HG03432 (cell line): Measurements from ENCODE around the gene XXYLT1.

Experiments used
- ATAC-seq: cut with Tn5 transposase; IDR thresholded peaks from one replicate; pipeline ENCODE4 v1.9.1; 2021; ENCODE audit warnings: mild to moderate bottlenecking, moderate library complexity; ENCODE audit not compliant: unreplicated experiment

The XXYLT1 gene

DNA sequence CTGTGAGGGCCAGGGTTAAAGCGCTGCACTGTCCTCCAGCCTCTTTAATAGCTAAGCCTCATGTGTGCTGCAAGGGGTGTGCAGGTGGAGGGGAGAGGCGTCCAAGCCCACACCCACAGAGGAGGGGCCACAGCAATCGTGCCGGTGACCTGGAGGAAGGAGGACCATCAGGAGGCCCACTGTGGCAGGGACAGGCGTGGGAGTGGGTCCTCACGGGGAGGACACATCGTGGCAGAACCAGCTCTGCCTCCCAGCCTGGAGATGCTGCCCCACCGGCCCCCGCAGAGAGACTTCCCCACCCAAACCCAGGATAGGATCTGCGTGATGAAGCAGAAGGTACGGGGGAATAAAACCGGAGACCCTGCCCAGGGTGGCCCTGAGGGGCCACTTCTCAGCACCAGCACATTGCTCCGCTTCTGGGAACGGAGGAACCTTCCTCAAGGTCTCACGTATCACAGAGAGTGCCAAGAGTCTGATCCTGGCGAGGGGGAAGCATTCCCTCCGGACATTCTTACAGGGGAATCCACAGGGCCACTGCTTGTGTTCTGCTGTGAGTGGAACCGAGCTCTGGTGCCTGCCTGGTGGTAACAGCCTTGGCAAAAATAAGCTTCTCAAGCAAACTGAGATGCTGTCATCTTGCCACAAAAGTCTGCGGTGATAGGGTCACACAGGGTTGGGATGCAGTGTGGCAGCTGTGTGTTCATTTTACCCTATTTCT lies 199.8 kb downstream of the XXYLT1 start:
- ATAC-seq = no peak

- ATAC-seq = no peak
Measured at GRCh38 chr3:195070336-195070735, 200.6 kb downstream of the XXYLT1 start.

GRCh38 chr3:195069501-195070251 lies 201.3 kb downstream of the XXYLT1 start:
- ATAC-seq = no peak

DNA sequence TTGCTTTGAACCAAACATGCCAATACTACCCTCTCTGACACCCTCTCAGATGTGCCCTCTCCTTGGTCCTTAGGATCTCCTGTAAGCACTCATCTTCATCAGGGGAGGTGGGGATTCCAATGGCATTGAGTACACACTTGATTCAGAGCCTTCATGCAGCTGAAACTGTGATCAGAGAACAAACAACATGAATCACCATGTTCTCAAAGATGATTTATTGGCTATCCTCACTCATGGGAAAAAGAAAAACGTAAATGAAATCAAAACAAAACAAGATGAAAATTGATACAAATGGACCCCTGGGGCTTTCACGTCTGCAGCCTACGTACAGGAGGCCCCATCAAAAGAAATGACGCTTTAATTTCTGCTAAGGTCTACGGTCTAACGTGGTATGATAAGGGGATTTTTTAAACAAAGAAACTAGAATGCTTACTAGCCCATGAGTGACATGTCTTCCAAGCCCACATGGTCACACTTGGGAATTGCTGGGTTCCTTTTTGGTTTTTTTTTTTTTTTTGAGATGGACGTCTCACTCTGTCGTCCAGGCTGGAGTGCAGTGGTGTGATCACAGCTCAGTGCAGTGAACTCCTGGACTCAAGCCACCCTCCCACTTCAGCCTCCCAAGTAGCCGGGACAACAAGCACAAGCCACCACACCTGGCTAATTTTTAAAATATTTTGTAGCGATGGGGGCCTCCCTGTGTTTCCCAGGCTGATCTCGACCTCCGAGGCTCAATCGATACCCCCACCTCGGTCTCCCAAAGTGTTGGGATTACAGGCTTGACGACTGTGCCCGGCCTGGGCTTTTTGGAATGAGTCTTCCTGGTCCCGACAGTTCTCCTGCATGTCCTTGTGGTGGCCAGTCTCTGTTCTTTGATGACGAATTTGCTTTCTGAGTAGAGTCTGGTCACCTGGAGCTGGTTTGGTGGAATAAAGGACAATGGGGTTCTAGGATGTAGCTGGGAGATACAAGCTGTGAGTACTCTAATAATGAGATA lies 202.6 kb downstream of the XXYLT1 start:
- ATAC-seq = no peak

DNA sequence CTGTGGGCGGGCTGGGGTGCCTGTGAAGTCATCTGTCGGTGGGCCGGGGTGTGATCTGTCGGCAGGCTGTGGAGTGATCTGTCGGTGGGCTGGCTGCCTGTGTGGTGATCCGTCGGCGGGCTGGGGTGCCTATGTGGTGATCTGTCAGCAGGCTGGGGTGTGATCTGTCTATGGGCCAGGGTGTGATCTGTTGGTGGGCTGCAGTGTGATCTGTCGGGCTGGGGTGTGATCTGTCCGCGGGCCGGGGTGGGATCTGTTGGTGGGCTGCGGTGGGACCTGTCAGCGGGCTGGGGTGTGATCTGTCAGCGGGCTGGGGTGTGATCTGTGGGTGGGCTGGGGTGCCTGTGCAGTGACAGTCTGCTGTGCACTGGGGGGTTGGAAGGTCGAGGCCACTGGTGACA lies 204.5 kb downstream of the XXYLT1 start:
- ATAC-seq = no peak

- ATAC-seq = no peak
Measured at GRCh38 chr3:195065864-195066185, 205.1 kb downstream of the XXYLT1 start.

DNA sequence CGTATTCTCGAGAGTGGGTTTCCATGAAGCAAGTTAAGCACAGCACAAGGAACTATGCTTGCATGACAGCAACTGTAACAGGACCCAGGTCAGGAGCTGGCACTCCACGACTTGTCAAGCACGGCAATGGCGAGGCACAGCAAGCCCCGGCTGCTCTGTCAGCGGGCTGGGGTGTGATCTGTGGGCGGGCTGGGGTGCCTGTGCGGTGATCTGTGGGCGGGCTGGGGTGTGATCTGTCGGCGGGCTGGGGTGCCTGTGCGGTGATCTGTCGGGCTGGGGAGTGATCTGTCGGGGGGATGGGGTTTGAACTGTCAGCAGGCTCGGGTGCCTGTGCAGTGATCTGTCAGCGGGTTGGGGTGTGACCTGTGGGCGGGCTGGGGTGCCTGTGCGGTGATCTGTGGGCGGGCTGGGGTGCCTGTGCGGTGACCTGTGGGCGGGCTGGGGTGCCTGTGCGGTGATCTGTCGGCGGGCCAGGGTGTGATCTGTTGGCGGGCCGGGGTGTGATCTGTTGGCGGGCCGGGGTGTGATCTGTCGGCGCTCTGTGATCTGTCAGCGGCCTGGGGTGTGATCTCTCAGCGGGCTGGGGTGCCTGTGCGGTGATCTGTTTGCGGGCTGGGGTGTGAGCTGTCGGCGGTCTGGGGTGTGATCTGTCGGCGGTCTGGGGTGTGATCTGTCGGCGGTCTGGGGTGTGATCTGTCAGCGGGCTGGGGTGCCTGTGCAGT lies 205.7 kb downstream of the XXYLT1 start:
- ATAC-seq = no peak

- ATAC-seq = no peak
Measured at GRCh38 chr3:195064300-195064931, 206.5 kb downstream of the XXYLT1 start.

DNA sequence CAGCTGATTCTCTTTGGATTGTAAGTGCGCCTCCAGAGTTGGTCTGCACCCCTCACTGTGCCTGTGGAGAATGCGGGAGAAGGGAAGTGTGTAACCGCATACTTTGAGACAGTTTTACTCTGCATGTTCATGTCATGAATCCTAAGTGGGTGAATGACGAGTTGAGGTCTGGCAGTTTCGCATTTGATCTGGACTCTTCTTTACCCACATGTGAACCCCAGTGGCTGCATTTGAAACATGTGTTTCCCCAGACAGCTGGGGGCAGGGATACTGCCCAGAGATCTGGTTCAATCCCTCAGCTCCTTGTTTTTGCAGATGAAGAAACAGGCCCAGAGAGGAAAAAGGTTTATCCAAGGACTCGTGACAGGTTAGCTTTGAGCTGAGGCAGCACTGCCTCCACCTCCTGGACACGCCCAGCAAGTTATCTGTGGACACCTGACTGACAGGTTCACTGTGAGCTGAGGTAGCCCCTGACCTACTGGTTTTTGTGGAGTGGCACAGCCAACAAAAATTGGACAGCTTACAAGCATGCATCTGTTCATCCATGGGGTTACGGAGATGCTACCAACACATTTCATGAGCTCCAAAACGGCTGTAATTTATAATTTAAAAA lies 207.3 kb downstream of the XXYLT1 start:
- no peak for ATAC-seq

GRCh38 chr3:195062866-195063540 lies 208.0 kb downstream of the XXYLT1 start:
- ATAC-seq = no peak

DNA sequence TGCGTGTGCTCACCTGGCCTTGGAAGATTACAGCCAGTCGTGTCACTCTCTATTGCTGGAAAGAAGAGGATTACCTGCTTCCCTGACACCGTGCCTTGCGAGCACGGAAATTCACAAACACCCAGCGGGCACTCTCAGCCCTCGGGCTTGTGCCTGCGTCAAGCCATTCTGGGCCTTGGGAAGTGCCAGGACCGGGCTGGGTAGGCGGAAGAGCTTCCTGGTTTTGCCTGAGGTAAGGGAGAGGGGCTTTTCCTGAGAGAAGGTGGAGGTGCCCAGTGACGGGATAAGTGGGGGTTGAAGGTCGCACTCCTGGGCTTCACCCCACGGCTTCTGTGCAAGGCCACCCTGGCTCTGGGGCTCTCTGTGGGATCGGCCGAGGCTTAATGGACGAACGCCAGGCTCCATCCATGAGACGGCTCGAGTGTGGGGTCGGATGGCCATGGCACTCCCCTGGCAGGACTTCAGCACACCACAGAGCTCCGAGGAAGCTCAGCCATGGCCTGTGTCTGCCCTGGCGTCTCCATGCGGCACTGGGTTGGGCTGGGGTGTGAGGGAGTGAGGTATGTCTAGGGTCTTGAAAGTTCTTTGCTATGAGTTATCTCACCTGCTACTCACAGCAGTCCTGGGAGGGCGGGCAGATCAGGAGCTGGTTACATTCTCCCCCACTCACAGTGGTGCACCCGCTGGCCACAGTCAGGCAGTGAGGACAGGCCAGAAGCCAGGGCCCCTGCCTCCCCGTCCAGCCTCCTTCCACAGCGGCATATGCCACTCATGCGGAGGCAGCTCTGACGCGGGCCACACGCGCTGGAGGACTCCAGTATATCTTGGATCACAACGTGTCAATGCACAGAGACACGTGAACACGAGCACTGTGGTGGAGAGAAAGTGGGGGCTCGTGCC lies 209.0 kb downstream of the XXYLT1 start:
- ATAC-seq = no peak

DNA sequence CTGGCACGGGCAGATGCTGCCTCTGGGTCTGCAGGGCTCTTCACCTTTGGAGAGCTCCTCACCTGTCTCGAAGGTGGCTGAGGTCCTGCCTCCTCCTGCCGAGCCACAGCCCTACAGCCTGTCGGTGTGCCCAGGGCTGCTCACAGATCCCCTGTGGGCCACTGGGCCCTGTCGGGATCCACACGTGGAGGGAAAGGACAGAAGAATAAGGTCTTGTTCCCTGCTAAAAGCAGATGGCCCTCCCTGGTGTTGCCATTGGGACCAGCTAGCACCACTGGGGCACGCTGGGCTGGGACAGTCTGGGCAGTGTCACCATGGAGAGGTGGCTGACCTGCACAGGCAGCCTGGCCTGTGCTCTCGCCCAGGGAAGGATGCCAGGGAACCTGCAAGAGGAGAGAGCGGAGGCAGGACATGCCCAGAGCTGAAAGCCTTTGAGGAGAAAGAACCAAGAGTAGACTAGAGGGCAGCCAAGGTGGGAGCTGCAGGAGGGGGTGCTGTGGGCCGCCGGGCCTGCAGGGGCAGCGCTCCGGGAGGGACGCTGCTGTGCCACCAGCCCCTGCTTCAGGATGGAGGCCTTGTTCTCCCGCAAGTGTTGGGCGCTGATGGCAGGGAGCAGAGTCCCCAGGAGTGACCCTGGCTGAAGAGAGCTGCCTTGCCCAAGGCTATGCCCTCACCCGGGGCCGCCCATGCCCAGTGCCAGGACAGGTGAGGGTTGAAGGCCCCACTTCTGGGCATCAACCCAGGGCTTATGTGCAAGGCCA lies 210.2 kb downstream of the XXYLT1 start:
- no peak for ATAC-seq

DNA sequence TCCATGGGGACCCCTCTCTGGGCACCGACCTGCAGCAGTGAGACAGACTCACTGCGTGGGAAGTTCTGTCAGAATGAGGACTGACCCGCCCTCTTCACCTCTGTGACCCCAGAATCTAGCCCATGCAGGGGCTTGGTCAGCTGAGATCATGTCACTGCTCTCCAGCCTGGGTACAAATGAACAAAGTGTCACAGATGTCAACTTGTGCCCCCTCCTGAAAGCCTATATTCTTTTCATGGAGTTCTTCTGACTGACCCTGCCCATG lies 210.8 kb downstream of the XXYLT1 start:
- no peak for ATAC-seq

GRCh38 chr3:195059471-195060216 lies 211.3 kb downstream of the XXYLT1 start:
- ATAC-seq = no peak

DNA sequence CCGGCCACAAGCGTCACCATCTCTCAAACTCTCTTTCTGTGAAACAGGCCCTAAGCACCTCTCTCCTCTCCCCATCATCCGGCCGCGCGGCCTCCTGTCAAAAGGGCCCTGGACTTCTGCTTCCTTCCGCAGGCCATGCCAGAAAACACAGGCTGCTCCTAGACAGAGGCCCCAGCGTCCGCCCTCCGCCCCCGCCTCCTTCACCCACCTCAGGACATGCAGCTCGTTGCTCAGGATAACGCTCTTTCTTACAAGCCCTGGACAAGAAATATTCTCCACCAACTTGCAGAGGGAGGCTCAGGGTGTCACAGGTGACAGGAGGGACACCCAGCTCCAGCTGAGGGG lies 212.0 kb downstream of the XXYLT1 start:
- ATAC-seq = no peak

- no peak for ATAC-seq
Measured at GRCh38 chr3:195058336-195059005, 212.5 kb downstream of the XXYLT1 start.

- no peak for ATAC-seq
Measured at GRCh38 chr3:195057716-195058115, 213.2 kb downstream of the XXYLT1 start.
